Measurements from ENCODE around the gene GALNT2.
A peak's percentile ranks its signal among the peaks of the same experiment; 100 is the strongest.

The GALNT2 gene

GRCh38 chr1:230125640-230126528, 58.8 kb downstream of the GALNT2 start:
- Histone ChIP-seq H3K9ac (ENCODE audit: low read length in 5 of 5) (peak overlapping the region in 1 of 5 donors; percentile 20), H3K27ac (ENCODE audit: low read depth, low read length) (peak overlapping the region; percentile 0), H3K27me3 (ENCODE audit: control insufficient read depth in 5 of 5, insufficient read depth in 4 of 5, low read length in 5 of 5) (no peaks in the 10 kb centered on the region), H3K36me3 (ENCODE audit: control insufficient read depth in 5 of 5, insufficient read depth in 5 of 5, low read length in 5 of 5) (no peaks in the 10 kb centered on the region), H3K9me3 (ENCODE audit: control insufficient read depth in 5 of 5, low read length in 5 of 5) (no peaks in the 10 kb centered on the region), H3K4me1 (ENCODE audit: control insufficient read depth in 5 of 5, insufficient read depth in 5 of 5, low read length in 5 of 5) (peaks cover 0 to 39% (median 36%) of the 10 kb centered on the region in 5 donors), H3K4me3 (ENCODE audit: low read depth in 1 of 5, low read length in 5 of 5) (no peak overlapping the region)

GRCh38 chr1:230126529-230127104, 59.6 kb downstream of the GALNT2 start:
- H3K36me3 ChIP-seq (ENCODE audit: control insufficient read depth in 5 of 5, insufficient read depth in 5 of 5, low read length in 5 of 5), result no peaks in the 10 kb centered on the region
- H3K9ac ChIP-seq (ENCODE audit: low read length in 5 of 5), result no peak overlapping the region
- no peak overlapping the region for H3K27ac ChIP-seq (ENCODE audit: low read depth, low read length)
- H3K4me3 ChIP-seq (ENCODE audit: low read depth in 1 of 5, low read length in 5 of 5), result no peak overlapping the region
- no peaks in the 10 kb centered on the region for H3K27me3 ChIP-seq (ENCODE audit: control insufficient read depth in 5 of 5, insufficient read depth in 4 of 5, low read length in 5 of 5)
- H3K4me1 ChIP-seq (ENCODE audit: control insufficient read depth in 5 of 5, insufficient read depth in 5 of 5, low read length in 5 of 5), result peaks cover 0 to 40% (median 35%) of the 10 kb centered on the region in 5 donors
- H3K9me3 ChIP-seq (ENCODE audit: control insufficient read depth in 5 of 5, low read length in 5 of 5), result no peaks in the 10 kb centered on the region

- H3K4me3 ChIP-seq (ENCODE audit: low read depth in 1 of 5, low read length in 5 of 5), result no peak overlapping the region
- no peak overlapping the region for H3K27ac ChIP-seq (ENCODE audit: low read depth, low read length)
- peaks cover 0 to 41% (median 35%) of the 10 kb centered on the region in 5 donors for H3K4me1 ChIP-seq (ENCODE audit: control insufficient read depth in 5 of 5, insufficient read depth in 5 of 5, low read length in 5 of 5)
- H3K27me3 ChIP-seq (ENCODE audit: control insufficient read depth in 5 of 5, insufficient read depth in 4 of 5, low read length in 5 of 5), result no peaks in the 10 kb centered on the region
- H3K9ac ChIP-seq (ENCODE audit: low read length in 5 of 5), result no peak overlapping the region
- H3K9me3 ChIP-seq (ENCODE audit: control insufficient read depth in 5 of 5, low read length in 5 of 5), result no peaks in the 10 kb centered on the region
- H3K36me3 ChIP-seq (ENCODE audit: control insufficient read depth in 5 of 5, insufficient read depth in 5 of 5, low read length in 5 of 5), result no peaks in the 10 kb centered on the region
Observed at GRCh38 chr1:230127105-230128054, 60.3 kb downstream of the GALNT2 start.

GRCh38 chr1:230128569-230129285, 61.7 kb downstream of the GALNT2 start:
- H3K9me3 ChIP-seq (ENCODE audit: control insufficient read depth in 5 of 5, low read length in 5 of 5), result no peaks in the 10 kb centered on the region
- H3K36me3 ChIP-seq (ENCODE audit: control insufficient read depth in 5 of 5, insufficient read depth in 5 of 5, low read length in 5 of 5), result no peaks in the 10 kb centered on the region
- H3K9ac ChIP-seq (ENCODE audit: low read length in 5 of 5), result no peak overlapping the region
- no peak overlapping the region for H3K4me3 ChIP-seq (ENCODE audit: low read depth in 1 of 5, low read length in 5 of 5)
- H3K27me3 ChIP-seq (ENCODE audit: control insufficient read depth in 5 of 5, insufficient read depth in 4 of 5, low read length in 5 of 5), result no peaks in the 10 kb centered on the region
- peaks cover 0 to 41% (median 35%) of the 10 kb centered on the region in 5 donors for H3K4me1 ChIP-seq (ENCODE audit: control insufficient read depth in 5 of 5, insufficient read depth in 5 of 5, low read length in 5 of 5)
- no peak overlapping the region for H3K27ac ChIP-seq (ENCODE audit: low read depth, low read length)

GRCh38 chr1:230129341-230129740, 62.3 kb downstream of the GALNT2 start:
- Histone ChIP-seq H3K27me3 (ENCODE audit: control insufficient read depth in 5 of 5, insufficient read depth in 4 of 5, low read length in 5 of 5) (no peaks in the 10 kb centered on the region), H3K9me3 (ENCODE audit: control insufficient read depth in 5 of 5, low read length in 5 of 5) (no peaks in the 10 kb centered on the region), H3K4me3 (ENCODE audit: low read depth in 1 of 5, low read length in 5 of 5) (no peak overlapping the region), H3K27ac (ENCODE audit: low read depth, low read length) (no peak overlapping the region), H3K4me1 (ENCODE audit: control insufficient read depth in 5 of 5, insufficient read depth in 5 of 5, low read length in 5 of 5) (peaks cover 0 to 36% (median 29%) of the 10 kb centered on the region in 5 donors), H3K36me3 (ENCODE audit: control insufficient read depth in 5 of 5, insufficient read depth in 5 of 5, low read length in 5 of 5) (no peaks in the 10 kb centered on the region), H3K9ac (ENCODE audit: low read length in 5 of 5) (no peak overlapping the region)

GRCh38 chr1:230130172-230130944, 63.3 kb downstream of the GALNT2 start:
- no peaks in the 10 kb centered on the region for H3K27me3 ChIP-seq (ENCODE audit: control insufficient read depth in 5 of 5, insufficient read depth in 4 of 5, low read length in 5 of 5)
- no peak overlapping the region for H3K27ac ChIP-seq (ENCODE audit: low read depth, low read length)
- no peak overlapping the region for H3K9ac ChIP-seq (ENCODE audit: low read length in 5 of 5)
- H3K9me3 ChIP-seq (ENCODE audit: control insufficient read depth in 5 of 5, low read length in 5 of 5), result no peaks in the 10 kb centered on the region
- no peak overlapping the region for H3K4me3 ChIP-seq (ENCODE audit: low read depth in 1 of 5, low read length in 5 of 5)
- peaks cover 0 to 29% (median 20%) of the 10 kb centered on the region in 5 donors for H3K4me1 ChIP-seq (ENCODE audit: control insufficient read depth in 5 of 5, insufficient read depth in 5 of 5, low read length in 5 of 5)
- H3K36me3 ChIP-seq (ENCODE audit: control insufficient read depth in 5 of 5, insufficient read depth in 5 of 5, low read length in 5 of 5), result no peaks in the 10 kb centered on the region

- Histone ChIP-seq H3K4me3 (ENCODE audit: low read depth in 1 of 5, low read length in 5 of 5) (no peak overlapping the region), H3K27me3 (ENCODE audit: control insufficient read depth in 5 of 5, insufficient read depth in 4 of 5, low read length in 5 of 5) (no peaks in the 10 kb centered on the region), H3K27ac (ENCODE audit: low read depth, low read length) (no peak overlapping the region), H3K9ac (ENCODE audit: low read length in 5 of 5) (no peak overlapping the region), H3K36me3 (ENCODE audit: control insufficient read depth in 5 of 5, insufficient read depth in 5 of 5, low read length in 5 of 5) (no peaks in the 10 kb centered on the region), H3K9me3 (ENCODE audit: control insufficient read depth in 5 of 5, low read length in 5 of 5) (no peaks in the 10 kb centered on the region), H3K4me1 (ENCODE audit: control insufficient read depth in 5 of 5, insufficient read depth in 5 of 5, low read length in 5 of 5) (peaks cover 0 to 21% (median 10%) of the 10 kb centered on the region in 5 donors)
Observed at GRCh38 chr1:230131457-230131856, 64.4 kb downstream of the GALNT2 start.

GRCh38 chr1:230132758-230133157, 65.7 kb downstream of the GALNT2 start:
- Histone ChIP-seq H3K27me3 (ENCODE audit: control insufficient read depth in 5 of 5, insufficient read depth in 4 of 5, low read length in 5 of 5) (no peaks in the 10 kb centered on the region), H3K36me3 (ENCODE audit: control insufficient read depth in 5 of 5, insufficient read depth in 5 of 5, low read length in 5 of 5) (no peaks in the 10 kb centered on the region), H3K9ac (ENCODE audit: low read length in 5 of 5) (no peak overlapping the region), H3K4me3 (ENCODE audit: low read depth in 1 of 5, low read length in 5 of 5) (no peak overlapping the region), H3K4me1 (ENCODE audit: control insufficient read depth in 5 of 5, insufficient read depth in 5 of 5, low read length in 5 of 5) (peaks cover 7 to 34% (median 17%) of the 10 kb centered on the region in 5 donors), H3K27ac (ENCODE audit: low read depth, low read length) (no peak overlapping the region), H3K9me3 (ENCODE audit: control insufficient read depth in 5 of 5, low read length in 5 of 5) (no peaks in the 10 kb centered on the region)

- Histone ChIP-seq H3K27ac (ENCODE audit: low read depth, low read length) (no peak overlapping the region), H3K9ac (ENCODE audit: low read length in 5 of 5) (no peak overlapping the region), H3K4me3 (ENCODE audit: low read depth in 1 of 5, low read length in 5 of 5) (no peak overlapping the region), H3K4me1 (ENCODE audit: control insufficient read depth in 5 of 5, insufficient read depth in 5 of 5, low read length in 5 of 5) (peaks cover 7 to 37% (median 22%) of the 10 kb centered on the region in 5 donors), H3K36me3 (ENCODE audit: control insufficient read depth in 5 of 5, insufficient read depth in 5 of 5, low read length in 5 of 5) (no peaks in the 10 kb centered on the region), H3K9me3 (ENCODE audit: control insufficient read depth in 5 of 5, low read length in 5 of 5) (no peaks in the 10 kb centered on the region), H3K27me3 (ENCODE audit: control insufficient read depth in 5 of 5, insufficient read depth in 4 of 5, low read length in 5 of 5) (no peaks in the 10 kb centered on the region)
Observed at GRCh38 chr1:230135726-230136125, 68.7 kb downstream of the GALNT2 start.

Measured in subcutaneous abdominal adipose tissue (tissue), 5 donors.